ENCODE measurements around the gene UVRAG.
"Not testable (repeated sequence)": the region's sequence is repeated elsewhere in the genome, so short reads cannot be mapped to it uniquely, and the experiment has no call there.

Gene UVRAG

GRCh38 chr11:75929706-75930105 is 114.7 kb downstream of the UVRAG start:
- DNase-seq = no peak

DNA sequence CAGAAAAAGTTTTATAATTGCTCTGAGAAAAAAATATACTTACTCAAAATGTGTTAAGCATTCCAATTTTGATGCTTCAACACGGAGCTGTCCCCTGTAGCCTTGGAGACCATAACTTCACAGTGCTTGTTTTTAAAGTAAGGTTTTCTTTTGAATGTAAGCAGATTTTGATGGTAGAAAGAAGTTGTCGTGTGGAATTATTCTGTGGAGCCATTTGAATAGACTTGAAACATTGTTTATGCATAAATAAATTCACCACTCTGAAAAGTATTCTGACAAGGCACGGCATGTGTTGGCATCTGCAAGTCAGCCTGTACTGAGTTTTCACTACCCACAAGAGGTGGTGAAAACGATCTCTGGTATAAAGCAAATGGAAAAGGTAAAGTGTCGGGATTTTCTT is 115.5 kb downstream of the UVRAG start:
- no peak for DNase-seq

DNA sequence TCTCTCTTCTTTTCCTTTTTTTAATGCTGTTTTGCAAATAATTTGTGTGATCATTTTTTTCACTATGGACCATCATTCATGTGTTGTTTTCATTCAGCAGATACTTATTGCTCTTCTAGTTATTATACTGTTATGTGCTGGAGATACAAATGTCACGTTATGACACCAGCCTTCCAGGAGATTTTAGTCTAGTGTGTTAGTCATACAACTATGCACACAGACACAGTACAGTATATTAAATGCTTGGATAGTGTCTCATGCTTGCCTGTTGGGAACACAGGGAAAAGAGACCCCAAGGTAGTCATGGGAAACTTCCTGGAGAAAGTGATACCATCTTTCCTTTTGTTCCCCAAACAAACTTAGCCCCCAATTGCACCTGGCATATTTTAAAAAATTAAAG is 116.1 kb downstream of the UVRAG start:
- no peak for DNase-seq

DNA sequence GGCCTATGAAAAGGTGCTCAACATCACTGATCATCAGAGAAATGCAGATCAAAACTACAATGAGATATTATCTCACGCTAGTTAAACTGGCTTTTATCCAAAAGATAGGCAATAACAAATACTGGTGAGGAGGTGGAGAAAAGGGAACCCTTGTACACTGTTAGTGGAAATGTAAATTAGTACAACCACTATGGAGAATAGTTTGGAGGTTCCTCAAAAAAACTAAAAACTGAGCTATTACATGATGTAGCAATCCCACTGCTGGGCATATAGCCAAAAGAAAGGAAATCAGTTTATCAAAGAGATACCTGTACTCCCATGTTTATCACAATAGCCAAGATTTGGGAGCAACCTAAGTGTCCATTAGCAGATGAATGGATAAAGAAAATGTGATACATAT is 118.7 kb downstream of the UVRAG start:
- DNase-seq = not testable (repeated sequence)

DNA sequence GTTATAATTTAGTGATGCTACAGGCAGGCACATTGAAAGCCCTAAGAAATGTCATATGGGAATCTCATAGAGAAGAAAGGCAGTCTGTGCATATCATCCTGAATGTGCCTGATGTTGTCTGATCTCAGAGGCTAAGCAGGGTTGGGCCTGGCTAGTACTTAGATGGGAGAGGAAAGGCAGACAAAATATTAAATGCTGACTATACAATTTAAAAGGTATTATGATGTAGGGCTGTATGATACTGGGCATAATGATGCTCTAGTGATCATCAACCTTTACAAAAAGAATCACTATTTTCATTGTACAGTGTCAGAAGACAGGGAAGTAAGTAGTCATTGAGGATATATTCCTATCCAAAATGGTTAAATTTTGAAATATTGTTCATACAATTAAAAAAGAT is 119.8 kb downstream of the UVRAG start:
- no peak for DNase-seq

- no peak for DNase-seq
These were observed 123.5 kb downstream of the UVRAG start for GRCh38 chr11:75938543-75938942.

DNA sequence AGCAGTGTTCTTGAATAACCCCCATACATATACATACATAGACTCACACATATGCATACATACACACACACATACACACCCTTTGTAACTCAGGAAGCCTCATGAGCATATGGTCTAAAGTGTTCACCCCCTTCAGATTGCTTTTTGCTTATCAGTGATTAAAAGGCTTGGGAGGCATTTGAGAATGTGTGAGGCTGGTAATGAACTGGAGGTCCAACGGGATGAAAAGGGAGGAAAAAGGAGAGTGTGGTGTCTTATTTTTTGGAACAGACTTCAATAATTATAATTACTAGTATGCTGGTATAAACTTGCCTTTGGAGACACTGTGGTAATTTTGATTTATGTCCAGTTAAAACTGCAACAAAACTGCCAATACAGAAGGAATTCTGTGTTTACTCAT is 124.5 kb downstream of the UVRAG start:
- DNase-seq = no peak

DNA sequence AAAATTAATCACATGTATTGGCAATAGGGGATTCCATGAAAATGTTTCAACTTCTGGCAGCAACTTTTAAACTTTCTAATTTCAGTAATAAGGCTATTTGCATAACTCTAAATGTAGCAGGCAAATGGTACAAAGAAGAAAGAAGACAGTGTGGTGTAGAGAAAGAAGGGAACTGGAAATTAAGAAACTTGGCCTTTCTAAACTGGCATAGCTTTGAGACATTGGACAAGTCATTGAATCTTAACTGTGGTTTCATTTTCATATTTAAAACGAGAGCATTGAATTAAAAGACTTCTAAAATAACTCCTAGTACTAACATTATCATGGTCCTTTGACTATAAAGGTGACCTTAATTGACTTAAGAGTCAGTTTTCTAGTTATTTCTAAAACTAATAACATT is 125.0 kb downstream of the UVRAG start:
- DNase-seq = no peak

DNA sequence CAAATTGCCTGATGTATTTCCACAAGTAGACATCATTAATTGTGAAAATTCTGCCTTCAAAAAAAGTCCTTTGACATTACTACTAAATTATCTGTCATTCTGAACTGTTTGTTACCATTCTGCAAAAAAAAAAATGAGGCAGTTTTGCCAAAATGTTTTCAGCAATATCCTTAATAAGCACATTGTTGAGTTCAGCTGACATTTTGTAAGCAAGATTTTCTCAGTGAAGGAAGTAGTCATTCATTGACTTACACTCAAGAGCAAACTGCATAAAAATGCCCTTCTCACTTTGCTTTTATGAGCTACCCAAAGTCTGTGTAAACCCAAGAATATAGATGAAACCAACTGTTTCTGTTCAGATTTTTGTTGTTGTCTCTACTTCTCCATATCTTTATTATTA is 125.9 kb downstream of the UVRAG start:
- DNase-seq = no peak

- DNase-seq = no peak
These were observed 129.5 kb downstream of the UVRAG start for GRCh38 chr11:75944515-75944914.

GRCh38 chr11:75945446-75945845 is 130.4 kb downstream of the UVRAG start:
- no peak for DNase-seq

GRCh38 chr11:75945947-75946346 is 130.9 kb downstream of the UVRAG start:
- DNase-seq = no peak

DNA sequence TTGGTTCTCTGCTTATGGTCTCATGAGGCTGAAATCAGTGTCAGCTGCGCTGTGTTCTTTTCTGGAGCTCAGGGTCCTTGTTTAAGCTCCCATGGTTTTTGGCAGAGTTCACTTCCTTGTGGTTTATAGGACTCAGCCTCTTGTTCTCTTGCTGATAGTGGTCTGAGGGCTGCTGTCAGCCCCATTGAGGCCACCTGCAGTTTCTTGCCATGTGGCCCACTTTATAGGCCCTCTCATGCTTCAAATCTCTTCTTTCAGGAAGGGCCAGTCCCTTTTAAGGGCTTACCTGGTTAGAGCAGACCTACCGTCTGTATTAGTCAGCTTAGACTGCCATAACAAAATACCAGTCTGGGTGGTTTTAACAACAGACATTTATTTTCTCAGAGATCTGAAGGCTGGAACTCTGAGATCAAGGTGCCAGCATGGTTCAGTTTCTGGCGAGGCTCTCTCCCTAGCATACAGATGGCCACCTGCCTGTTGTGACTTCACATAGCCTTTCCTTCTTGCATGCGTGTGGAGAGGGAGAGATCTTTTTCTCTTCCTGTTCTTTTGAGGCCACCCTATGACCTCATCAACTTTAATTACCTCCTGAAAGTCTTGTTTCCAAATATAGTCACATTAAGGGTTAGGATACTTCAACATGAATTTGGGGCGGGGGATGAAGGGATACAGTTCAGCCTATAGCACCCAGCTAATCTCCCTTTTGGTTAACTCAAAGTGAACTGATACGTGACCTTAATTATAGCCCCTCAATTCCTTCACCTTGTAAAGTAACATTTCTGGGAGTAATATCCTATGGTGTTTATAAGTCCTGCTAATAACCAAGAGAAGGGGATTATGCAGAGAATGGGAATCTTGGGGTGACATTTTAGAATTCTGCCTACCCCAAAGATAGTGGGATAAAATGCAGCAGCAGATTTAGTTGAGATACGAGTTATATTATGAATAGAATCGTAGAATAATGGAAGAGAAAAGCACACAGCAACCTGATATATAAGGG is 131.8 kb downstream of the UVRAG start:
- DNase-seq = no peak

GRCh38 chr11:75949023-75949672 is 134.1 kb downstream of the UVRAG start:
- DNase-seq = no peak

GRCh38 chr11:75950141-75950540 is 135.1 kb downstream of the UVRAG start:
- no peak for DNase-seq

DNA sequence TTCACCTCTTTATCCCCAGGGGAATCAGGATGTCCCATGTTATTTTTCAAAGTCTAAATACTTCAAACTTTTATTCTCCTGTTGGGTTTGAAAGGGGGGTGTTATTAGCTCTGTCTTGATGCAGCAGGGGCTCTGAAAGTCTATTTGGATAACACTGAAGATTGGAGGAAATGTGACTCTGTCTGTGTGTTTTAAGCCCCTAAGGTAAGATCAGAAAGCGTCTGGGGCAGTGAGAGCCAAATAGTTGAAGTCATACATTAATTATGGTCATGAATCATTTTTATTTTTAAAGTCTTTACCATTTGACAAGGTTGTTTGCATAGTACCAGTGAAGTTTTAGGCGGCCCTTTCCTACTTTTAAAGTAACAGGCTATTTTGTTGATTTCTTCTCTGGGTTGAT is 139.0 kb downstream of the UVRAG start:
- no peak for DNase-seq

DNA sequence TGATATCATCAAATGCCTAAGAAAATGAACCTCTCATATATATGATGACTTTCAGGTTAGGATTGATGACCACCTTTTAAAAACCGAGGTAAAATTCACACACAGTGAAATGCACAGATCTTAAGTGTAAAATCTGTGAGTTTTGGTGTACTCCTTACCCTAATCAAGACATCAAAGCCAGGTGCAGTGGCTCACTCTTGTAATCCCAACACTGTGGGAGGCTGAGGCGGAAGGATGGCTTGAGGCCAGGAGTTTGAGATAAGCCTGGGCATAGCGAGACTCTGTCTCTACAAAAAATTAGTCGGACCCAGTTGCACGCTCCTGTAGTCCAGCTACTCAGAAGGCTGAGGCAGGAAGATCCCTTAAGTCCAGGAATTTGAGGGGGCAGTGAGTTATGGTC is 140.4 kb downstream of the UVRAG start:
- DNase-seq = no peak

- no peak for DNase-seq
These were observed 144.5 kb downstream of the UVRAG start for GRCh38 chr11:75959540-75959939.

DNA sequence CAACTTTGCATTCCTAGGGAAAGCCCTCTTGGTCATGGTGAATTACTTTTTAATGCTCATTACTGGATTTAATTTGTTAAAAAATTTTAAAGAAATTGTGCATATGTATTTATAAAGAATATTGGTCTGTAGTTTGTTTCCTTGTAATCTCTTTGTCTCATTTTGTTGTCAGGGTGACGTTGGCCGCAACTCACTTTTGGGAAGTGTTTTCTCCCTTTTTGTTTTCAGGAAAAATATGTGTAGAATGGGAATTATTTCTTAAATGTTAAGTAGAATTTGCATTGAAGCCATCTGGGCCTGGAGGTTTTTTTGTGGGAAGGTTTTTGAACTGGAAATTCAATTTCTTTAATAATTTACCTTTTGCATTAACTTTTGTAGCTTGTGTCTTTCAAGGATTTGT is 149.1 kb downstream of the UVRAG start:
- no peak for DNase-seq

DNA sequence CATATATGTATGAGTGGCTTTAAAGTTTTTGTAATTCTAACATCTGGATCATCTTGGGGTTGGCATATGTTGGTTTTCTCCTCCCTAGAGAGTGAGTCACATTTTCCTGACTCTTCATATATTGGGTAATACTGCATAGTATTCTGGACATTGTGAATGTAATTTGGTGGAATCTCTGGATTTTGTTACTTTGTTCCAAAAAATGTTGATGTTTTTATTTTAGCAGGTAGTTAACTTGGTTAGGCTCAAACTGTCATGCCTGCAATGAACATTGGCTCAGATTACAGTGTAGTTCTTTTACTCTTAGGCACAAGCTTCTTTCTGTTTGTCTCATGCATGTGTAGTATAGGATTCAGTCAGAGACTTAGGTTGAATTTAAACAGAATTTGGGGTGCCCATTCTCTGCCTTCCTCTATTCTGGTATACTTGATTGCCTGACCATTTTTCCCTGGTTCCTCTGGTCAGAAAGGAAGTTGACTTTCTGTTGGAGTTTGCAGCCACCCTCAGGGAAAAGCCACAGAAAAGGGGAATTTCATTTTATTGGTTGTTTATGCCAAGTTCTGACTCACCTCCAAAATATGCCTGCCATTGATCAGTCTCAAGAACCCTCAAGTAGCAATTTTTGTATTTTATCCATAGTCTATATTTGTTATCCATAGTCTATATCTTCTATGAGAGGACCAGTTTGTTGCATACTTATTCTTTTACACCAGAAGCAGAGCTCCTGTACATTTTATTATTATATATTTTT is 151.7 kb downstream of the UVRAG start:
- DNase-seq = no peak

- DNase-seq = no peak
These were observed 153.1 kb downstream of the UVRAG start for GRCh38 chr11:75968021-75968625.

DNA sequence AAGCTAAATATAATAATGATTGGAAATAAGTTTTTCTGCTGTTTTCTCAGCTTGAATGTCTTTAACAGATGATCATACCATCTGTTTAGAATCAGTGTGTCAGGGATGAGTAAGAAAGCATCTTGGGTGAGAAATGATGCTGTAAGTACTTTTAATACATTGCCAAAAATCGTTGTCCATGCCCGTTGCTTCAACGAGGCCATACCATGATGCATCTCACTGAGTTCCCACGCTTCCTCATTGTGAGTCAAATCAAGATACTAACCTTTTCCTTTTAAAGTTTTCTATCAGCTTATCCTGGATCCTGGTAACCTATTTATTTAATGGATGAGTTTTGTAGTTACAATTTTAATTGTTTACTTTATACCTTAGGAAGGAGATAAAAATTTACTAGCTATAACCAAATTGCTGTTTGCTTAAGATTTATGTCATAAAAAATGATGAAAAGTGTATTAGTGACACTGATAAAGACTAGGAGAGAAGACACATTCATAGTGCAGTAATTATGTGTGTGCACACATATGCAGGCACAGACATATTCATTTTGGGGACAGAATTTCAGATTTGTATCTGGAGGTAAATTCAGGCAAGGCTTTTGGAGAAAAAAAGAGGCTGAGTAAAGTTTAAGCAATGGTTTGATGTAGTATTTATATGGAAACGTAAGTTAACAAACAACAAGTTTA is 154.8 kb downstream of the UVRAG start:
- DNase-seq = no peak

DNA sequence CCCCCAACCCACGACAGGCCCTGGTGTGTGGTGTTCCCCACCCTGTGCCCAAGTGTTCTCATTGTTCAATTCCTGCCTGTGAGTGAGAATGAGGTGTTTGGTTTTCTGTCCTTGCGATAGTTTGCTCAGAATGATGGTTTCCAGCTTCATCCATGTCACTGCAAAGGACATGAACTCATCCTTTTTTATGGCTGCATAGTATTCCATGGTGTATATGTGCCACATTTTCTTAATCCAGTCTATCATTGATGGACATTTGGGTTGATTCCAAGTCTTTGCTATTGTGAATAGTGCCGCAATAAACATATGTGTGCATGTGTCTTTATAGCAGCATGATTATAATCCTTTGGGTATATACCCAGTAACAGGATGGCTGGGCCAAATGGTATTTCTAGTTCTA is 158.7 kb downstream of the UVRAG start:
- not testable (repeated sequence) for DNase-seq
